GM21576 (cell line): ENCODE measurements around the gene RPS6KB2.

Experiments
- ATAC-seq: cut with Tn5 transposase; IDR thresholded peaks from one replicate; pipeline ENCODE4 v1.9.1; 2021; ENCODE audit warnings: mild to moderate bottlenecking, moderate library complexity; ENCODE audit not compliant: unreplicated experiment

RPS6KB2 gene

GRCh38 chr11:67410369-67410831 lies 17.9 kb upstream of the RPS6KB2 start:
- no peak for ATAC-seq

GRCh38 chr11:67410984-67411784 lies 17.1 kb upstream of the RPS6KB2 start:
- no peak for ATAC-seq

GRCh38 chr11:67411785-67412152 lies 16.5 kb upstream of the RPS6KB2 start:
- no peak for ATAC-seq

GRCh38 chr11:67412495-67413179 lies 15.7 kb upstream of the RPS6KB2 start:
- ATAC-seq = no peak

- no peak for ATAC-seq
Measured at GRCh38 chr11:67413266-67413849, 14.9 kb upstream of the RPS6KB2 start.

- no peak for ATAC-seq
Measured at GRCh38 chr11:67415501-67416304, 12.6 kb upstream of the RPS6KB2 start, which contains the start of gene CARNS1. TSS of gene CARNS1 (plus strand) at chr11:67415678. CDS start at chr11:67416200, 522 bp downstream.

GRCh38 chr11:67416416-67417335 lies 11.6 kb upstream of the RPS6KB2 start:
- no peak for ATAC-seq

GRCh38 chr11:67417425-67417824 lies 10.9 kb upstream of the RPS6KB2 start:
- no peak for ATAC-seq

GRCh38 chr11:67418476-67419281 lies 9.6 kb upstream of the RPS6KB2 start:
- no peak for ATAC-seq

GRCh38 chr11:67419325-67420049 lies 8.8 kb upstream of the RPS6KB2 start:
- no peak for ATAC-seq

- no peak for ATAC-seq
Measured at GRCh38 chr11:67420147-67420645, 8.1 kb upstream of the RPS6KB2 start.

- ATAC-seq = peak; percentile 73
Measured at GRCh38 chr11:67420646-67421429, 7.5 kb upstream of the RPS6KB2 start.

- no peak for ATAC-seq
Measured at GRCh38 chr11:67421430-67422031, 6.8 kb upstream of the RPS6KB2 start.

GRCh38 chr11:67422891-67423290 lies 5.4 kb upstream of the RPS6KB2 start:
- ATAC-seq = no peak

- ATAC-seq = no peak
Measured at GRCh38 chr11:67423466-67423865, 4.8 kb upstream of the RPS6KB2 start.

- no peak for ATAC-seq
Measured at GRCh38 chr11:67423891-67424613, 4.2 kb upstream of the RPS6KB2 start.
